ENCODE results near the gene TNNT1.

TNNT1 gene

DNA sequence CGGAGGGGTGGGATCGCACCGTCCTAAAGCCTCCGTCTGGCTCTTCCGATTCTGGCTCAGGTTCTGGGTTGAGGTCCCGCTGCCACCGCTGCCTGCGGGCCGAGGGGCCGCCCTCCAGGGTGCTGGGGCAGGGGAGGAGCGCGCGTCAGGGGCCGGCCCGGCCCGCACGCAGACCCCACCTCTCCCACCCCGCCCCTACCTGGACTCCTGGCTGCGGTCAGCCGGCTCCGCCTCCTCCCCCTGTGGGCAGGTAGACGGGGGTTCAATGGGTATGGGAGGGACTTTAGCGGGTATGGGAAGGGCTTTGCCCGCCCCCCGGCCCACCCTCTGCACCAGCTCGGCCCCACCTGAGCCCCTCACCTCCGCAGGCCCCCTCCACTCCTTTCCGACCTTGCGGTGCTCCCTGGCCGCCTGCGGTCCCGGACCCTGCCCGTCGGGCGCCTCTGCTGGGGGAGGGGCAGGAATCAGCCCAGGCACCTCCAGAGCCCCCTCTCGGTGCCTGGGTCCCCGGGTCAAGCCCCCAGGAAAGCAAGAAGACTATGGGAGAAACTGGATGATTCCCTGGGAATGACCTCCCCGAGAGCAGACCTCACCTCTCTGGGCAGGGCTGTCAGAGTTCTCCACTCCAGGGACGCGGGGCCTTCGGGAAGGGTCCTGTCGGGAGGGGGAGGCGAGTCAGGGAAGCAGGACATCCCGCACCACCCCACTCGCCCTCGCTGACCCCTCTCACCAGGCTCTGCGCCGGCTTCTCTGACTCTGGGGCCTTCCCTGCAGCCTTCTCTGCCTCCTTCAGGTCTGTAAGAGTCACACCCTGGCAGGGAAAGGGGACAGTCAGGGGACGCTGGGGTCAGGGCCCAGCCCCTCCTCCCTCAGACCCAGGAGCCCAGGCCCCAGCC lies 56.3 kb downstream of the TNNT1 start:
- no peak overlapping the region for H3K9ac ChIP-seq (ENCODE audit: low read depth, low read length)
- no peak overlapping the region for H2AFZ ChIP-seq (ENCODE audit: low read depth, low read length)
- no peak overlapping the region for H3K4me3 ChIP-seq (ENCODE audit: low read depth in 1 of 2, low read length in 2 of 2)
- no peaks in the 10 kb centered on the region for H3K79me2 ChIP-seq (ENCODE audit: insufficient read depth, low read length)
- no peaks in the 10 kb centered on the region for H3K27me3 ChIP-seq (ENCODE audit: insufficient read depth, low read length, poor library complexity)
- TF ChIP-seq, protein P1, sequence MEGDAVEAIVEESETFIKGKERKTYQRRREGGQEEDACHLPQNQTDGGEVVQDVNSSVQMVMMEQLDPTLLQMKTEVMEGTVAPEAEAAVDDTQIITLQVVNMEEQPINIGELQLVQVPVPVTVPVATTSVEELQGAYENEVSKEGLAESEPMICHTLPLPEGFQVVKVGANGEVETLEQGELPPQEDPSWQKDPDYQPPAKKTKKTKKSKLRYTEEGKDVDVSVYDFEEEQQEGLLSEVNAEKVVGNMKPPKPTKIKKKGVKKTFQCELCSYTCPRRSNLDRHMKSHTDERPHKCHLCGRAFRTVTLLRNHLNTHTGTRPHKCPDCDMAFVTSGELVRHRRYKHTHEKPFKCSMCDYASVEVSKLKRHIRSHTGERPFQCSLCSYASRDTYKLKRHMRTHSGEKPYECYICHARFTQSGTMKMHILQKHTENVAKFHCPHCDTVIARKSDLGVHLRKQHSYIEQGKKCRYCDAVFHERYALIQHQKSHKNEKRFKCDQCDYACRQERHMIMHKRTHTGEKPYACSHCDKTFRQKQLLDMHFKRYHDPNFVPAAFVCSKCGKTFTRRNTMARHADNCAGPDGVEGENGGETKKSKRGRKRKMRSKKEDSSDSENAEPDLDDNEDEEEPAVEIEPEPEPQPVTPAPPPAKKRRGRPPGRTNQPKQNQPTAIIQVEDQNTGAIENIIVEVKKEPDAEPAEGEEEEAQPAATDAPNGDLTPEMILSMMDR (IDR thresholded peaks at IDR 0.05; ENCODE audit: borderline replicate concordance, extremely low read depth, low read length, poor library complexity, severe bottlenecking): no peak
- no peak for TF ChIP-seq EZH2 (IDR thresholded peaks at IDR 0.05; ENCODE audit: borderline replicate concordance, low read depth, low read length, severe bottlenecking)
- no peaks in the 10 kb centered on the region for H3K4me1 ChIP-seq (ENCODE audit: insufficient read depth, low read length)
- no peak overlapping the region for H3K27ac ChIP-seq (ENCODE audit: low read length)
- DNase-seq: no peak
- peaks cover 42% of the 10 kb centered on the region for H3K36me3 ChIP-seq (ENCODE audit: insufficient read depth, low read length)
- H4K20me1 ChIP-seq (ENCODE audit: insufficient read depth, low read length): peaks cover 19% of the 10 kb centered on the region
- H3K4me2 ChIP-seq (ENCODE audit: insufficient read depth, low read length): no peak overlapping the region
- ATAC-seq (ENCODE audit: insufficient read depth, low read depth): no peak
- H3K9me3 ChIP-seq (ENCODE audit: insufficient read depth, low read length, severe bottlenecking): no peaks in the 10 kb centered on the region

DNA sequence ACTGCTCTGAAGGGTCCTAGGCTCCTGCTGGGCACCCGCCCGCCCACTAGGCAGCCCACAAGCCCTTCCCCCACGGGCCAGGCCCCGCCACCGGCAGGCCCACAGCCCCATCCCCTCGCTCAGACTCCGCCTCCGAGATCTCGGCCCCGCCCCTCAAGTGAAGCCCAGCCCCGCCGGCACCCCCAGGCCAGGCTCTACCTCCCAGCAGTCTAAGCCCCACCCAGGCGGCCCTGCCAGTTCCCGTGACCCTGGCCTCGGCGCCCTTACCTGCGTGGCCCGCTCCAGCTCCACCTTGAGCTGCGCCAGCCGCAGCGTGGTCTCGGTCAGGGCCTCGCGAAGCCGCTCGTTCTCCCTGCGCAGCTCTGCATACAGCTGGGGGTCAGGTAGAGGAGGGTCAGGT lies 57.1 kb downstream of the TNNT1 start:
- no peaks in the 10 kb centered on the region for H3K4me1 ChIP-seq (ENCODE audit: insufficient read depth, low read length)
- peaks cover 42% of the 10 kb centered on the region for H3K36me3 ChIP-seq (ENCODE audit: insufficient read depth, low read length)
- no peaks in the 10 kb centered on the region for H3K9me3 ChIP-seq (ENCODE audit: insufficient read depth, low read length, severe bottlenecking)
- 0 out of 3 replicates have a peak, but pooled peaks have one; percentile 13 for ATAC-seq (ENCODE audit: insufficient read depth, low read depth)
- H3K79me2 ChIP-seq (ENCODE audit: insufficient read depth, low read length): no peaks in the 10 kb centered on the region
- no peak overlapping the region for H3K27ac ChIP-seq (ENCODE audit: low read length)
- H3K9ac ChIP-seq (ENCODE audit: low read depth, low read length): no peak overlapping the region
- TF ChIP-seq, protein P1 (IDR thresholded peaks at IDR 0.05; ENCODE audit: borderline replicate concordance, extremely low read depth, low read length, poor library complexity, severe bottlenecking): no peak
- TF ChIP-seq EZH2 (IDR thresholded peaks at IDR 0.05; ENCODE audit: borderline replicate concordance, low read depth, low read length, severe bottlenecking): no peak
- H3K4me2 ChIP-seq (ENCODE audit: insufficient read depth, low read length): no peak overlapping the region
- DNase-seq: no peak
- no peak overlapping the region for H2AFZ ChIP-seq (ENCODE audit: low read depth, low read length)
- no peaks in the 10 kb centered on the region for H3K27me3 ChIP-seq (ENCODE audit: insufficient read depth, low read length, poor library complexity)
- no peak overlapping the region for H3K4me3 ChIP-seq (ENCODE audit: low read depth in 1 of 2, low read length in 2 of 2)
- peaks cover 21% of the 10 kb centered on the region for H4K20me1 ChIP-seq (ENCODE audit: insufficient read depth, low read length)

DNA sequence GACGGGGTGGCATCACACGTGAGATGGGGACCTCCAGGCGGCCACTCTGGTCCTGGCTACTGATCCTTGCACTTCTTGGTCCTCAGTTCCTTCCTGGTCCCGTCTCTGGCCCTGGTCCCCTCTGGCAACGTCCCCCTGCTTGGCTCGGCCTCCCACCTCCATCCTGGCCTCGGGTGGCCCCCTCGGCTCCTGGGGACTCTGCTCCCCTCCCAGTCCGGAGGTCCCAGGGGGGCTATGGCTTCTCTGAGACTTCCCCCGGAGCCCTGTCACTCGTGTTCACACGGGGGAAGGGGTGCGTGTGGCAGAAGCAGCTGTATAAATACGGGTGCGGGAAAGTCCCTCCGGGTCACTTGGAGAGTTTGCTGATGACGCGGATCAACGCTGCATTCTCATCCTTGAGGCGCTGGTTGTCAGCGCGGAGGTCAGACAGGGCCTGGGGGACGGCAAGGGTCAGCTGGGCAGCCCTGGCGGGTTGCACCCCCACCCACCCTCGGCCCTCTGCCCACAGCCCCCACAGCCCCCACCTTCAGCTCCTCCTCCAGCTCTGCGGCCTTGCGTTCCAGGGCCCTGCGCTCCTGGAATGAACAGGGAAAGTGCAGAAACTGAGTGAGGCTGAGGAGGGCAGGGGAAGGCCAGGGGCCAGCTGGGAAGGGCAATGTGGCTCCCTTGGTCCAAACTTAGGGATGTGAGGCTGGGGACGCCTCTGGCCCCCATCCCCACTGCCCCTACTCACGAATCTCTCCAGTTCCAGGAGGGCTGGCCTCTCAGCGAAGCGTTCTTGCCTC lies 57.7 kb downstream of the TNNT1 start:
- no peak overlapping the region for H2AFZ ChIP-seq (ENCODE audit: low read depth, low read length)
- no peak for ATAC-seq (ENCODE audit: insufficient read depth, low read depth)
- no peak overlapping the region for H3K4me2 ChIP-seq (ENCODE audit: insufficient read depth, low read length)
- no peaks in the 10 kb centered on the region for H3K79me2 ChIP-seq (ENCODE audit: insufficient read depth, low read length)
- no peak overlapping the region for H3K4me3 ChIP-seq (ENCODE audit: low read depth in 1 of 2, low read length in 2 of 2)
- no peaks in the 10 kb centered on the region for H3K9me3 ChIP-seq (ENCODE audit: insufficient read depth, low read length, severe bottlenecking)
- H3K36me3 ChIP-seq (ENCODE audit: insufficient read depth, low read length): peaks cover 42% of the 10 kb centered on the region
- no peak overlapping the region for H3K9ac ChIP-seq (ENCODE audit: low read depth, low read length)
- no peak overlapping the region for H3K27ac ChIP-seq (ENCODE audit: low read length)
- no peaks in the 10 kb centered on the region for H3K27me3 ChIP-seq (ENCODE audit: insufficient read depth, low read length, poor library complexity)
- H3K4me1 ChIP-seq (ENCODE audit: insufficient read depth, low read length): no peaks in the 10 kb centered on the region
- no peak for DNase-seq
- TF ChIP-seq, protein P1 (IDR thresholded peaks at IDR 0.05; ENCODE audit: borderline replicate concordance, extremely low read depth, low read length, poor library complexity, severe bottlenecking): no peak
- no peak for TF ChIP-seq EZH2 (IDR thresholded peaks at IDR 0.05; ENCODE audit: borderline replicate concordance, low read depth, low read length, severe bottlenecking)
- peaks cover 21% of the 10 kb centered on the region for H4K20me1 ChIP-seq (ENCODE audit: insufficient read depth, low read length)
